Measurements from ENCODE around the gene ANXA2.

GRCh38 chr15:60379185-60379524, 18.6 kb downstream of the ANXA2 start:
- TF ChIP-seq POLR2AphosphoS5 (IDR thresholded peaks at IDR 0.05; ENCODE audit: low read depth, low read length) (no peak), POLR2A (IDR thresholded peaks at IDR 0.05; ENCODE audit: low read depth, low read length) (no peak)

Data from GM12892 (cell line).